Measurements from ENCODE around the gene CENPE. TPM values are rescaled to one million over a fixed set of nuclear protein-coding genes. Genes with fewer than 3 reads are reported as not detected.

CENPE gene
- total RNA-seq, 1 experiment from 2014 or later = 30.7 TPM

- Histone ChIP-seq H3K9ac (ENCODE audit: low read length) (no peak overlapping the region), H3K27me3 (ENCODE audit: low read length) (no peaks in the 10 kb centered on the region), H3K4me2 (ENCODE audit: low read depth, low read length, poor library complexity, severe bottlenecking) (no peak overlapping the region), H3K4me3 (ENCODE audit: low read length) (no peak overlapping the region), H3K9me2 (replicated peaks; ENCODE audit: insufficient read depth, low read length) (no peaks in the 10 kb centered on the region), H3K27ac (ENCODE audit: low read length) (no peak overlapping the region), H3K36me3 (ENCODE audit: insufficient read depth, low read length) (peaks cover 68% of the 10 kb centered on the region), H2AFZ (ENCODE audit: low read length) (no peak overlapping the region), H3K9me3 (ENCODE audit: low read length) (peaks cover 10% of the 10 kb centered on the region), H3K79me2 (ENCODE audit: low read length) (peaks cover 5% of the 10 kb centered on the region; the same call in 1 of the 2 replicates), H3K4me1 (ENCODE audit: low read length) (no peaks in the 10 kb centered on the region), H4K20me1 (ENCODE audit: insufficient read depth, low read depth, low read length) (no peaks in the 10 kb centered on the region)
- DNase-seq = no peak
These were observed 45.8 kb downstream of the CENPE start for GRCh38 chr4:103152381-103152780.

- Histone ChIP-seq H4K20me1 (ENCODE audit: insufficient read depth, low read depth, low read length) (no peaks in the 10 kb centered on the region), H3K4me3 (ENCODE audit: low read length) (no peak overlapping the region), H3K36me3 (ENCODE audit: insufficient read depth, low read length) (peaks cover 67% of the 10 kb centered on the region), H3K27me3 (ENCODE audit: low read length) (no peaks in the 10 kb centered on the region), H3K79me2 (ENCODE audit: low read length) (no peaks in the 10 kb centered on the region; the same call in 1 of the 2 replicates), H3K9ac (ENCODE audit: low read length) (no peak overlapping the region), H3K9me2 (replicated peaks; ENCODE audit: insufficient read depth, low read length) (no peaks in the 10 kb centered on the region), H2AFZ (ENCODE audit: low read length) (no peak overlapping the region), H3K4me2 (ENCODE audit: low read depth, low read length, poor library complexity, severe bottlenecking) (no peak overlapping the region), H3K9me3 (ENCODE audit: low read length) (no peaks in the 10 kb centered on the region), H3K4me1 (ENCODE audit: low read length) (peaks cover 1% of the 10 kb centered on the region; the same call in 1 of the 2 replicates), H3K27ac (ENCODE audit: low read length) (no peak overlapping the region)
- no peak for DNase-seq
These were observed 47.5 kb downstream of the CENPE start for GRCh38 chr4:103150677-103151076.

GRCh38 chr4:103144926-103145325 is 53.2 kb downstream of the CENPE start:
- no peak overlapping the region for H3K4me3 ChIP-seq (ENCODE audit: low read length)
- H3K36me3 ChIP-seq (ENCODE audit: insufficient read depth, low read length) = peaks cover 85% of the 10 kb centered on the region
- no peaks in the 10 kb centered on the region for H3K9me2 ChIP-seq (replicated peaks; ENCODE audit: insufficient read depth, low read length)
- H3K27me3 ChIP-seq (ENCODE audit: low read length) = no peaks in the 10 kb centered on the region
- H4K20me1 ChIP-seq (ENCODE audit: insufficient read depth, low read depth, low read length) = no peaks in the 10 kb centered on the region
- no peak overlapping the region for H2AFZ ChIP-seq (ENCODE audit: low read length)
- H3K79me2 ChIP-seq (ENCODE audit: low read length) = no peaks in the 10 kb centered on the region
- H3K4me1 ChIP-seq (ENCODE audit: low read length) = peaks cover 15% of the 10 kb centered on the region
- H3K9me3 ChIP-seq (ENCODE audit: low read length) = no peaks in the 10 kb centered on the region
- no peak overlapping the region for H3K27ac ChIP-seq (ENCODE audit: low read length)
- H3K4me2 ChIP-seq (ENCODE audit: low read depth, low read length, poor library complexity, severe bottlenecking) = no peak overlapping the region
- DNase-seq = no peak
- no peak overlapping the region for H3K9ac ChIP-seq (ENCODE audit: low read length)

GRCh38 chr4:103137446-103137827 is 60.7 kb downstream of the CENPE start:
- no peak overlapping the region for H3K4me3 ChIP-seq (ENCODE audit: low read length)
- no peak overlapping the region for H3K27ac ChIP-seq (ENCODE audit: low read length)
- H2AFZ ChIP-seq (ENCODE audit: low read length) = no peak overlapping the region
- peaks cover 73% of the 10 kb centered on the region for H3K36me3 ChIP-seq (ENCODE audit: insufficient read depth, low read length)
- no peaks in the 10 kb centered on the region for H3K9me3 ChIP-seq (ENCODE audit: low read length)
- H3K79me2 ChIP-seq (ENCODE audit: low read length) = no peaks in the 10 kb centered on the region
- no peaks in the 10 kb centered on the region for H3K27me3 ChIP-seq (ENCODE audit: low read length)
- H3K9me2 ChIP-seq (replicated peaks; ENCODE audit: insufficient read depth, low read length) = no peaks in the 10 kb centered on the region
- no peaks in the 10 kb centered on the region for H4K20me1 ChIP-seq (ENCODE audit: insufficient read depth, low read depth, low read length)
- H3K9ac ChIP-seq (ENCODE audit: low read length) = no peak overlapping the region
- no peak for DNase-seq
- peaks cover 14% of the 10 kb centered on the region for H3K4me1 ChIP-seq (ENCODE audit: low read length)
- no peak overlapping the region for H3K4me2 ChIP-seq (ENCODE audit: low read depth, low read length, poor library complexity, severe bottlenecking)

GRCh38 chr4:103136671-103137445 is 61.3 kb downstream of the CENPE start:
- Histone ChIP-seq H4K20me1 (ENCODE audit: insufficient read depth, low read depth, low read length) (no peaks in the 10 kb centered on the region), H3K4me1 (ENCODE audit: low read length) (peaks cover 14% of the 10 kb centered on the region), H3K4me2 (ENCODE audit: low read depth, low read length, poor library complexity, severe bottlenecking) (no peak overlapping the region), H3K79me2 (ENCODE audit: low read length) (no peaks in the 10 kb centered on the region), H3K27me3 (ENCODE audit: low read length) (no peaks in the 10 kb centered on the region), H2AFZ (ENCODE audit: low read length) (no peak overlapping the region), H3K4me3 (ENCODE audit: low read length) (no peak overlapping the region), H3K27ac (ENCODE audit: low read length) (no peak overlapping the region), H3K9ac (ENCODE audit: low read length) (no peak overlapping the region), H3K9me3 (ENCODE audit: low read length) (no peaks in the 10 kb centered on the region), H3K9me2 (replicated peaks; ENCODE audit: insufficient read depth, low read length) (no peaks in the 10 kb centered on the region), H3K36me3 (ENCODE audit: insufficient read depth, low read length) (peaks cover 68% of the 10 kb centered on the region)
- no peak for DNase-seq

- Histone ChIP-seq H3K27me3 (ENCODE audit: low read length) (no peaks in the 10 kb centered on the region), H3K4me2 (ENCODE audit: low read depth, low read length, poor library complexity, severe bottlenecking) (no peak overlapping the region), H3K9me3 (ENCODE audit: low read length) (no peaks in the 10 kb centered on the region), H3K36me3 (ENCODE audit: insufficient read depth, low read length) (peaks cover 49% of the 10 kb centered on the region), H3K9me2 (replicated peaks; ENCODE audit: insufficient read depth, low read length) (no peaks in the 10 kb centered on the region), H3K27ac (ENCODE audit: low read length) (no peak overlapping the region), H2AFZ (ENCODE audit: low read length) (no peak overlapping the region), H3K4me3 (ENCODE audit: low read length) (no peak overlapping the region), H3K79me2 (ENCODE audit: low read length) (peaks cover 17% of the 10 kb centered on the region), H4K20me1 (ENCODE audit: insufficient read depth, low read depth, low read length) (no peaks in the 10 kb centered on the region), H3K9ac (ENCODE audit: low read length) (no peak overlapping the region), H3K4me1 (ENCODE audit: low read length) (no peaks in the 10 kb centered on the region)
- DNase-seq = no peak
These were observed 69.0 kb downstream of the CENPE start for GRCh38 chr4:103129174-103129573.

- Histone ChIP-seq H3K27ac (ENCODE audit: low read length) (no peak overlapping the region), H4K20me1 (ENCODE audit: insufficient read depth, low read depth, low read length) (no peaks in the 10 kb centered on the region), H3K9ac (ENCODE audit: low read length) (no peak overlapping the region), H3K9me3 (ENCODE audit: low read length) (no peaks in the 10 kb centered on the region), H3K79me2 (ENCODE audit: low read length) (peaks cover 17% of the 10 kb centered on the region), H3K4me1 (ENCODE audit: low read length) (no peaks in the 10 kb centered on the region), H3K36me3 (ENCODE audit: insufficient read depth, low read length) (peaks cover 61% of the 10 kb centered on the region), H3K4me2 (ENCODE audit: low read depth, low read length, poor library complexity, severe bottlenecking) (no peak overlapping the region), H3K9me2 (replicated peaks; ENCODE audit: insufficient read depth, low read length) (no peaks in the 10 kb centered on the region), H2AFZ (ENCODE audit: low read length) (no peak overlapping the region), H3K27me3 (ENCODE audit: low read length) (no peaks in the 10 kb centered on the region), H3K4me3 (ENCODE audit: low read length) (no peak overlapping the region)
- DNase-seq = no peak
These were observed 72.0 kb downstream of the CENPE start for GRCh38 chr4:103126126-103126525.

- Histone ChIP-seq H3K9me3 (ENCODE audit: low read length) (no peaks in the 10 kb centered on the region), H4K20me1 (ENCODE audit: insufficient read depth, low read depth, low read length) (no peaks in the 10 kb centered on the region), H3K4me3 (ENCODE audit: low read length) (no peak overlapping the region), H3K36me3 (ENCODE audit: insufficient read depth, low read length) (peaks cover 51% of the 10 kb centered on the region; the same call in 1 of the 2 replicates), H3K79me2 (ENCODE audit: low read length) (peaks cover 17% of the 10 kb centered on the region), H2AFZ (ENCODE audit: low read length) (no peak overlapping the region), H3K9me2 (replicated peaks; ENCODE audit: insufficient read depth, low read length) (no peaks in the 10 kb centered on the region), H3K27me3 (ENCODE audit: low read length) (no peaks in the 10 kb centered on the region), H3K4me2 (ENCODE audit: low read depth, low read length, poor library complexity, severe bottlenecking) (no peak overlapping the region), H3K9ac (ENCODE audit: low read length) (no peak overlapping the region), H3K27ac (ENCODE audit: low read length) (no peak overlapping the region), H3K4me1 (ENCODE audit: low read length) (no peaks in the 10 kb centered on the region)
- DNase-seq = no peak
These were observed 75.0 kb downstream of the CENPE start for GRCh38 chr4:103123114-103123513.
